OCI-LY7 (cell line): ENCODE measurements around the gene ZNF503.

ENCODE experiments used
- CTCF ChIP-seq: fragments of 200-600 bp; sonication (generic); conservative IDR thresholded peaks from 2 replicates; pipeline ENCODE4 v1.5.1; 2014; ENCODE audit warnings: mild to moderate bottlenecking, antibody characterized with exemption, low read length, moderate library complexity, mixed read lengths
- EZH2phosphoT487 ChIP-seq: fragments of 200-600 bp; sonication (generic); IDR thresholded peaks from 2 replicates; pipeline ENCODE4 v1.6.1; 2018; ENCODE audit warnings: low read depth, borderline replicate concordance, mild to moderate bottlenecking, mixed run types, antibody characterized with exemption, low read length, moderate library complexity, mixed read lengths

- no peak for TF ChIP-seq CTCF
- no peak for TF ChIP-seq EZH2phosphoT487
Observed at GRCh38 chr10:75390178-75390577, 11.4 kb downstream of the ZNF503 start.
